ENCODE data around the gene TFEC. TPM values are rescaled to one million over a fixed set of nuclear protein-coding genes. Genes with fewer than 3 reads are reported as not detected.

TFEC gene
- total and polyA plus RNA-seq, 2 experiments from 2014 or later, result not detected

DNA sequence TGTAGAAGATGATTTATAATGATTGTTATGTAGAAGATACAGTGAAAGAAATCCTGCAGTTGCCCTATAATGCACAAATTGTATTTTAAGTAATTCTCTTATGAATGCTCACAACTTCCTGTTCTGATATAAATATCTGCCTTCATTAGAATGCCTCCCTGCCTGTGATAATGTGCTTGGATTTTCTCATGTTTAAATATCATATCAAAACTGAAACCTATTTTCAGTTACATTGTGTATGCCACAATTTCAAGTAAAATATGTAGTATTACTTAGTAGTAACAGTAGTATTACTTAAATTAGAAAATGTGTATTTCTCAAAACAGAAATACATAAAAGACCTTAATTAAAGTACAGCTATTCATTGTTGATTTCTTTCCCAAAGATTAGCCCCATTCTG, 41.1 kb upstream of the TFEC start:
- H3K4me3 Mint-ChIP-seq, result no peak overlapping the region
- DNase-seq (ENCODE audit: low spot score) (no peak), ATAC-seq (no peak)
- Histone ChIP-seq H3K4me2 (no peak overlapping the region), H3K4me3 (no peak overlapping the region), H3K4me1 (ENCODE audit: insufficient read depth) (no peaks in the 10 kb centered on the region), H3K36me3 (ENCODE audit: insufficient read depth) (no peaks in the 10 kb centered on the region), H3K27ac (ENCODE audit: low read depth) (no peak overlapping the region), H2AFZ (no peak overlapping the region), H3K79me2 (replicated peaks; ENCODE audit: insufficient read depth) (no peaks in the 10 kb centered on the region), H3K9me2 (ENCODE audit: insufficient read depth) (0 out of 2 replicates have a peak, but pooled peaks cover 4% of the 10 kb centered on the region), H4K20me1 (replicated peaks; ENCODE audit: insufficient read depth) (no peaks in the 10 kb centered on the region), H3F3A (replicated peaks; ENCODE audit: low read depth) (no peaks in the 10 kb centered on the region), H3K27me3 (ENCODE audit: insufficient read depth) (no peaks in the 10 kb centered on the region)
- TF ChIP-seq, protein P1, sequence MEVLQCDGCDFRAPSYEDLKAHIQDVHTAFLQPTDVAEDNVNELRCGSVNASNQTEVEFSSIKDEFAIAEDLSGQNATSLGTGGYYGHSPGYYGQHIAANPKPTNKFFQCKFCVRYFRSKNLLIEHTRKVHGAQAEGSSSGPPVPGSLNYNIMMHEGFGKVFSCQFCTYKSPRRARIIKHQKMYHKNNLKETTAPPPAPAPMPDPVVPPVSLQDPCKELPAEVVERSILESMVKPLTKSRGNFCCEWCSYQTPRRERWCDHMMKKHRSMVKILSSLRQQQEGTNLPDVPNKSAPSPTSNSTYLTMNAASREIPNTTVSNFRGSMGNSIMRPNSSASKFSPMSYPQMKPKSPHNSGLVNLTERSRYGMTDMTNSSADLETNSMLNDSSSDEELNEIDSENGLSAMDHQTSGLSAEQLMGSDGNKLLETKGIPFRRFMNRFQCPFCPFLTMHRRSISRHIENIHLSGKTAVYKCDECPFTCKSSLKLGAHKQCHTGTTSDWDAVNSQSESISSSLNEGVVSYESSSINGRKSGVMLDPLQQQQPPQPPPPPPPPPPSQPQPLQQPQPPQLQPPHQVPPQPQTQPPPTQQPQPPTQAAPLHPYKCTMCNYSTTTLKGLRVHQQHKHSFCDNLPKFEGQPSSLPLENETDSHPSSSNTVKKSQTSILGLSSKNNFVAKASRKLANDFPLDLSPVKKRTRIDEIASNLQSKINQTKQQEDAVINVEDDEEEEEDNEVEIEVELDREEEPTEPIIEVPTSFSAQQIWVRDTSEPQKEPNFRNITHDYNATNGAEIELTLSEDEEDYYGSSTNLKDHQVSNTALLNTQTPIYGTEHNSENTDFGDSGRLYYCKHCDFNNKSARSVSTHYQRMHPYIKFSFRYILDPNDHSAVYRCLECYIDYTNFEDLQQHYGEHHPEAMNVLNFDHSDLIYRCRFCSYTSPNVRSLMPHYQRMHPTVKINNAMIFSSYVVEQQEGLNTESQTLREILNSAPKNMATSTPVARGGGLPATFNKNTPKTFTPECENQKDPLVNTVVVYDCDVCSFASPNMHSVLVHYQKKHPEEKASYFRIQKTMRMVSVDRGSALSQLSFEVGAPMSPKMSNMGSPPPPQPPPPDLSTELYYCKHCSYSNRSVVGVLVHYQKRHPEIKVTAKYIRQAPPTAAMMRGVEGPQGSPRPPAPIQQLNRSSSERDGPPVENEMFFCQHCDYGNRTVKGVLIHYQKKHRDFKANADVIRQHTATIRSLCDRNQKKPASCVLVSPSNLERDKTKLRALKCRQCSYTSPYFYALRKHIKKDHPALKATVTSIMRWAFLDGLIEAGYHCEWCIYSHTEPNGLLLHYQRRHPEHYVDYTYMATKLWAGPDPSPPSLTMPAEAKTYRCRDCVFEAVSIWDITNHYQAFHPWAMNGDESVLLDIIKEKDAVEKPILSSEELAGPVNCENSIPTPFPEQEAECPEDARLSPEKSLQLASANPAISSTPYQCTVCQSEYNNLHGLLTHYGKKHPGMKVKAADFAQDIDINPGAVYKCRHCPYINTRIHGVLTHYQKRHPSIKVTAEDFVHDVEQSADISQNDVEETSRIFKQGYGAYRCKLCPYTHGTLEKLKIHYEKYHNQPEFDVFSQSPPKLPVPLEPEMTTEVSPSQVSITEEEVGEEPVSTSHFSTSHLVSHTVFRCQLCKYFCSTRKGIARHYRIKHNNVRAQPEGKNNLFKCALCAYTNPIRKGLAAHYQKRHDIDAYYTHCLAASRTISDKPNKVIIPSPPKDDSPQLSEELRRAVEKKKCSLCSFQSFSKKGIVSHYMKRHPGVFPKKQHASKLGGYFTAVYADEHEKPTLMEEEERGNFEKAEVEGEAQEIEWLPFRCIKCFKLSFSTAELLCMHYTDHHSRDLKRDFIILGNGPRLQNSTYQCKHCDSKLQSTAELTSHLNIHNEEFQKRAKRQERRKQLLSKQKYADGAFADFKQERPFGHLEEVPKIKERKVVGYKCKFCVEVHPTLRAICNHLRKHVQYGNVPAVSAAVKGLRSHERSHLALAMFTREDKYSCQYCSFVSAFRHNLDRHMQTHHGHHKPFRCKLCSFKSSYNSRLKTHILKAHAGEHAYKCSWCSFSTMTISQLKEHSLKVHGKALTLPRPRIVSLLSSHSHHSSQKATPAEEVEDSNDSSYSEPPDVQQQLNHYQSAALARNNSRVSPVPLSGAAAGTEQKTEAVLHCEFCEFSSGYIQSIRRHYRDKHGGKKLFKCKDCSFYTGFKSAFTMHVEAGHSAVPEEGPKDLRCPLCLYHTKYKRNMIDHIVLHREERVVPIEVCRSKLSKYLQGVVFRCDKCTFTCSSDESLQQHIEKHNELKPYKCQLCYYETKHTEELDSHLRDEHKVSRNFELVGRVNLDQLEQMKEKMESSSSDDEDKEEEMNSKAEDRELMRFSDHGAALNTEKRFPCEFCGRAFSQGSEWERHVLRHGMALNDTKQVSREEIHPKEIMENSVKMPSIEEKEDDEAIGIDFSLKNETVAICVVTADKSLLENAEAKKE (CRISPR knock-in tag; IDR thresholded peaks at IDR 0.05), result no peak
- TF ChIP-seq JUNB (IDR thresholded peaks at IDR 0.05; ENCODE audit: unreplicated experiment) (no peak), ETS1 (IDR thresholded peaks at IDR 0.05) (no peak), ZNF114 (CRISPR knock-in tag; IDR thresholded peaks at IDR 0.05) (no peak), ZNF331 (CRISPR knock-in tag; IDR thresholded peaks at IDR 0.05; ENCODE audit: low read depth) (no peak), CTCF (conservative IDR thresholded peaks at IDR 0.05; ENCODE audit: low read depth in 2 of 2) (no peak), EZH2 (IDR thresholded peaks at IDR 0.05; ENCODE audit: low read depth, unreplicated experiment) (no peak), STAT1 (IDR thresholded peaks at IDR 0.05; ENCODE audit: unreplicated experiment) (no peak), CREB1 (CRISPR knock-in tag; IDR thresholded peaks at IDR 0.05; ENCODE audit: low read depth) (no peak), EZH2phosphoT487 (IDR thresholded peaks at IDR 0.05; ENCODE audit: unreplicated experiment) (no peak), POLR2AphosphoS5 (IDR thresholded peaks at IDR 0.05; ENCODE audit: low read depth) (no peak), NANOG (IDR thresholded peaks at IDR 0.05; ENCODE audit: borderline replicate concordance) (no peak)
- TF ChIP-seq, protein P2, sequence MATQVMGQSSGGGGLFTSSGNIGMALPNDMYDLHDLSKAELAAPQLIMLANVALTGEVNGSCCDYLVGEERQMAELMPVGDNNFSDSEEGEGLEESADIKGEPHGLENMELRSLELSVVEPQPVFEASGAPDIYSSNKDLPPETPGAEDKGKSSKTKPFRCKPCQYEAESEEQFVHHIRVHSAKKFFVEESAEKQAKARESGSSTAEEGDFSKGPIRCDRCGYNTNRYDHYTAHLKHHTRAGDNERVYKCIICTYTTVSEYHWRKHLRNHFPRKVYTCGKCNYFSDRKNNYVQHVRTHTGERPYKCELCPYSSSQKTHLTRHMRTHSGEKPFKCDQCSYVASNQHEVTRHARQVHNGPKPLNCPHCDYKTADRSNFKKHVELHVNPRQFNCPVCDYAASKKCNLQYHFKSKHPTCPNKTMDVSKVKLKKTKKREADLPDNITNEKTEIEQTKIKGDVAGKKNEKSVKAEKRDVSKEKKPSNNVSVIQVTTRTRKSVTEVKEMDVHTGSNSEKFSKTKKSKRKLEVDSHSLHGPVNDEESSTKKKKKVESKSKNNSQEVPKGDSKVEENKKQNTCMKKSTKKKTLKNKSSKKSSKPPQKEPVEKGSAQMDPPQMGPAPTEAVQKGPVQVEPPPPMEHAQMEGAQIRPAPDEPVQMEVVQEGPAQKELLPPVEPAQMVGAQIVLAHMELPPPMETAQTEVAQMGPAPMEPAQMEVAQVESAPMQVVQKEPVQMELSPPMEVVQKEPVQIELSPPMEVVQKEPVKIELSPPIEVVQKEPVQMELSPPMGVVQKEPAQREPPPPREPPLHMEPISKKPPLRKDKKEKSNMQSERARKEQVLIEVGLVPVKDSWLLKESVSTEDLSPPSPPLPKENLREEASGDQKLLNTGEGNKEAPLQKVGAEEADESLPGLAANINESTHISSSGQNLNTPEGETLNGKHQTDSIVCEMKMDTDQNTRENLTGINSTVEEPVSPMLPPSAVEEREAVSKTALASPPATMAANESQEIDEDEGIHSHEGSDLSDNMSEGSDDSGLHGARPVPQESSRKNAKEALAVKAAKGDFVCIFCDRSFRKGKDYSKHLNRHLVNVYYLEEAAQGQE (IDR thresholded peaks at IDR 0.05; ENCODE audit: unreplicated experiment), result no peak
- H3K27me3 Mint-ChIP-seq (ENCODE audit: insufficient read depth, low read depth, poor library complexity), result peaks cover 6% of the 10 kb centered on the region
- no peaks in the 10 kb centered on the region for H3K4me1 Mint-ChIP-seq
- H3K36me3 Mint-ChIP-seq (ENCODE audit: low read depth), result no peaks in the 10 kb centered on the region
- no peaks in the 10 kb centered on the region for H3K9me3 Mint-ChIP-seq
- no peak overlapping the region for H3K27ac Mint-ChIP-seq

Data from GM23338 (cell line).